Stimulated activated naive CD4-positive, alpha-beta T cell (primary cell): ENCODE data around the gene KCNQ1OT1.

ENCODE experiments used
- DNase-seq, 6 experiments: peaks; one replicate each; lab custom pipeline; 2025; lab: John Stamatoyannopoulos, UW

KCNQ1OT1 gene

DNA sequence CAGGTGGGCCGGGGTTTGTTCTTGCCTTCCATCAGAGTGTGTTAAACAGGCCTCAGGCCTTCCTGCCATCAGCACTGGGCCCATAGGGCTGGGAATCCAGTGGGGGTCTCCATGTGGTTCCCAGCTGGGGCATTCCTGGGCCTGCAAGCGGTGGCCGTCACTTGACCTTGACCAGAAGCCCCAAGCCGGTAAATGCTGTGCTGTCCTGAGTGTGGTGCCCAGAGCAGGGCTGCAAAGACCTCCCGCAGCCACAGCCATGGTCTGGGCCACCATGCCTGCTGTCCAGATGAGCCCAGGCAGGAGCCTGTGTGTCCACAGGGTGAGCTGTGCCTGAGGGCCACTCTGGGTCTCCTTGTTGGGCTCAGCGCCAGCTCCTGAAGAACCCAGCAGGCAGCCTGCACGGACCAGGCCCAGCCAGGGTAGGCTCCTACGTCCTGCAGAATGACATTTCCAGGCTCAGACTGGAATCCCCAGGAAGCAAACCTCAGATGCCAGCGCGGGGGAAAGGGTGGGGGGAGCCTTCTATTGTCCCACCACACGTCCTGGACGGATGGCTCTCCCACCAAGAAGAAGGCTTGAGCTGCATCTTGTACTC, 117.3 kb downstream of the KCNQ1OT1 start:
- no peak for DNase-seq

DNA sequence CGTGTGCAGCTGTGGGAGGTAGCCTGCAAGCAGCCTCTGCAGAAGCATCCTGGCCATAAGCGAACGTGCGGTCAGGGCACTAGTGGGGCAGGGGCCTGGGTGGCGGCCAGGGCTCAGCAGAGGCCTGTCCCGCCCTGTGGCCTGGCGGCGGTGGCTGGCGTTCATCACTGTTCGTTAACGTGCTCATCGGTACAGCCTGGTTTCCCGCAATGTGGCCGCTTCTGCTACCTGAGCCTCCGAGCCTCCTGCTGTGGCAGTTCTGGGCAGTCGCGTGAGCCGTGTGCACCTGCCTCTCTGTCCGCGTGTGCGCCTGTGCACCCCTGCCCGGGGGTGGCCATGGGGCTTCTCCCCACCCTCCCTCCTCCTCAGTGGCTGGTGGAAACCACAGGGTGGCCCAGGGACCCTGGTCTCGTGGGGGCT, 117.9 kb downstream of the KCNQ1OT1 start:
- no peak for DNase-seq

DNA sequence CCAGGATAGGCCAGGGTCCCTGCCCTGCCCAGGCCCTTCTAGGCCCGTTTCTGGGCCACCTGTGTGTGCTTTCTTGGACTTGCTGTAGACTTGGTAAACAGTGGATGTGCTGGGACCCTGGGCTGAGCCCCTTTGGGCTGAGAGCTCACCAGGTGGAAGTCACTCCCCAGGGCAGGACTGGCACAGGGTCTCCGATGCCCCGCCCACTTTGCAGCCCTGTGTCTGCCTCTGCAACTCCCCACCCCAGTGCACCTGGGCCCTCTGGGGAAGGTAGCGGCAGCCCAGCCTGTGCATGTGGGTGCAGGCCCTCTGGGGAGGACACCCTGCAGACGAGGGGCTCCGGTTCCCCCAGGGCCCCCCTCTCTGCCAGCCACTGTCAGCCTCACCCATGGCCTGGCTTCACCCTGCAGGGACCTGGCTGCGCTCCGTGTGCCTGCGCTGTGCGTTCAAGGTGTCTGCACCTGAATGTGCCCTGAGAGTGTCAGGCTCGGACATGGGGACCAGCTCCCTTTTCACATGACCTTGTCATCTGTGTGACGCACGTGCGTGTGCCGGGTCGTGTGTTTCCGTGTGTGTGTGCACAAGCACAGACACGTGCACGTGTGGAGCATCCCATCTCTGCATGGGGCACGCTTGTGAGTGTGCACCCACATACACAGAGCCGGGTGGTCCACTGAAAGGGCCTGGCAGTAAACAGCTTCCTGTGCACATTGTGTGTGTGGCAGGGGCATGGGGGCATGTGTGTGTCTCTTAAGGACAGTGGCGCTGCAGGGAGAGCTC, 118.5 kb downstream of the KCNQ1OT1 start:
- DNase-seq: no peak

DNA sequence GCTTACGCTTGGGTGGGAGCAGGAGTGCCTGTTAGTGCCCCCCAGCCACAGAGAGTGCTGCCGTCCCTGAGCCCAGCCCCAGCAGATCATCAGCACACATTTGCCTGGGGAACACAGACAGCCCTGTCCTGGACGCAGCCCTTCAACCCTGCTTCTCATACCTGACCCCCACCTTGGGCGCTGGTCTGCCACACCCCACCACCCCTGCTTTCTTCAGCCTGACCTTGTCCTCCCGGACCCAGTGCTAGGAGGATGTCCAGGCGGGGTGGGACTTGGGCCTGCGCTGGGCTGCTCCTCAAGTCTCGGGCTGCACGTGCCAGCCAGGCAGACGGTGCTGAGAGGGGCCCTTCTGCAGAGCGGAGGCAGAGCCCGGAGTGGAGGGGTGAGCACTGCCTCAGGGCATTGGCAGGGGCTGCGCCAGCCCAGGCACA, 119.2 kb downstream of the KCNQ1OT1 start:
- DNase-seq: no peak

DNA sequence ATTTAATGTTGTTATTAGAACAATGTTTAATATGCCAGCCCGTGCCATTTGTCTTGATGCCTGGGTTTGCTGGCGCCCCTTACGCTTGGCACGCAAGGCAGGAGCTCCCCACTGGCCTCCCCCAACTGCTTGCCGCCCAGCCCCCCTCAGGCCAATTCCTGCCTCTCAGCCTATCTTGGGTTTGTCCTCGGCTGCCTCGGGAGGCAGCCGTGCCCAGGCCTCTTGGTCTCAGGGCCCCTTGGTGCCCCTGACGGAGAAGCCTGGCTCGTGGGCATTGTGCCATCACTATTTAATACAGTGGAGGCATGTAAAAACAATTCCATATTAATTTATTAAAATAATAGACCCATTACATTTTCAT, 119.8 kb downstream of the KCNQ1OT1 start:
- no peak for DNase-seq

DNA sequence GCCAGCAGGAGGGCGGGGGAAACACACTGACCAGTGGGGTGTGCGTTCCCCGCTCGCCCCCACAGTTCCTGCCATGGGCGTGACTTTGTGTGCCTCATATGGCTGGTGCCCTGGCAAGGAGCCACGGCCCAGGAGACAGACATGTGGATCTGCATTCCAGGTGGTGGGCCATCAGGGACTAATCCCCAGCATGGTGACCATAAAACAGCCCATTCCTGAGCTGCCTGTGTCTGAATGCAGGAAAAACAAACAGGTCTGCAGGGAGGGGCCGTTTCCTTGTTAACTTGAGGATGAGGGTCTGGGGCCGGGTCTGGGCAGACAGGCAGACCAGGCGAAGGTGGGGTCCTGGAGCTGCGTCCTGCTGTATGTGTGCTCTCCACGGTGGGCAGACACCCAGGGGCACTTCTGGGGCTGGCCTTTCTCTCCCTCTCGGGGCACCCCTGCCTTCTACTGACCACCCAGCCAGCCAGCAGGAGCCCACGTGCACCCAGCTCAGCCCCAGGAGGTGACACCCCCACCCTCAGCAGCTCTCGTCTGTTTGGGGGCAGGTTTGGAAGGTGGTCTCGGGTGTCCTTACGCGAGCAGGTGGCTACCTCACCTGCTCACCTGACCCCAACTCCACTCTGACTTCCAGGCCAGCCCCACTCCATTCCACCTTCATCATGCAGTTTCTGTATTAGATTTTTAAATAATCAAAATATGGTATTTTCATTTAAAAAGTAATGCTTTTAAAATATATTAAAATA, 120.3 kb downstream of the KCNQ1OT1 start:
- DNase-seq: no peak

DNA sequence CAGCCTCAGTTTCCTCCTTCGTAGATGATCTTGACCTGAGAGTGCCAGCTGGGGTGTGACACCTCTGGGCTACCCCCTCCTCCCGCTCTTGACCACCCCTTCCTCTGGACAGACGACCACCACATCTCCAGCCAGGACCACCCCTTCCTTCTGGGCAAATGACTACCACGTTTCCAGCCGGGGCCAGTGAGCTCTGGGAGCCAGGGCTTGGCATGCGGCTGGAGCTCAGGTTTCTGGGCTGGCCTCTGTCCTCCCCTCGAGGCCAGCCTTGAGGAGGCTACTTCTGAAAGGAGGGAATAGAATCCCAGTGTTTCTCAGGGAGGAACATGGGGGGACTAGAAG, 120.9 kb downstream of the KCNQ1OT1 start:
- no peak for DNase-seq

DNA sequence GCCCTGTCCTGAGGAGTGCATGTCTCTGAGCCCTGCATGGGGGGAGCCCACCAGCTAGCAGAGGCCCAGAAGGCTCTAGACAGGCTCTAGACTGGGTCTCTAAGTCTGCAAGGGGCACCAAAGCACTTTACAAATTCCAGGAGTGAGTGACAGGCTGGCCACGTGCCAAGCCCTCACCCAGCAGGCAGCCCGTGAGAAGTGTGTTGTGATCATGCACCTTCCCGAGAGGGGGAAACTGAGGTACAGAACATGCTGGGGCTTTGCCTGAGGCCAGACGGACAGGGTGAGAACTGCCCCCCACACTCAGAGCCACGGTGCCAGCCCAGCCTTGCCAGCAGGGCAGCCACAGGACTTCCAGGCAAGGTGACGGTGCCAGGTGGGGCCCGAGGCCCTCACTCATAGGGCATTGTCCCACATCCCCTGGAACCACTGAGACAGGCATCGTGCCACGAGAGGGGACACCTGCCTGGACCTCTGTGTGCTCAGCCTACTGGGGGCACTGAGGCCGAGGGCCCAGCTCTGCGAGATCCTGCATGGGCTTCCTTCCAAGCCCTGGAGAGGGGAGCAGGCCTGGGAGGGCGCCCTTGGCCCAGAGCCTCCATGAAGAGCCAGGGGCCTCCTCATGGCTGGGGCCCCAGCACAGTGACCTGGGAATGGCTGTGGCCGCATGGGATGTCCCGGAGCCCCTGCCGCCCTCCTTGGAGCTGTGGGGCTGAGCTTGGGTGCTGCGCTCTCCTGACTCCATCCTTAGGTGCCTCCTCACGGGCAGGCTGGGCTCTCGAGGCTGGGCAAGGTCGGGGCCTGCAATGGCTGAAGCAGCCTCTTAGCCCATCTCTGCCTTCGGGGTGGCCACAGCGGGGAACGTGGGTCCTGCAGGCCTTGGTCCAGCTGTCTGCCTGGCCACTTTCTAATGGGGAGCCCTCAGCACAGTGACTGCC, 121.5 kb downstream of the KCNQ1OT1 start:
- DNase-seq: no peak

DNA sequence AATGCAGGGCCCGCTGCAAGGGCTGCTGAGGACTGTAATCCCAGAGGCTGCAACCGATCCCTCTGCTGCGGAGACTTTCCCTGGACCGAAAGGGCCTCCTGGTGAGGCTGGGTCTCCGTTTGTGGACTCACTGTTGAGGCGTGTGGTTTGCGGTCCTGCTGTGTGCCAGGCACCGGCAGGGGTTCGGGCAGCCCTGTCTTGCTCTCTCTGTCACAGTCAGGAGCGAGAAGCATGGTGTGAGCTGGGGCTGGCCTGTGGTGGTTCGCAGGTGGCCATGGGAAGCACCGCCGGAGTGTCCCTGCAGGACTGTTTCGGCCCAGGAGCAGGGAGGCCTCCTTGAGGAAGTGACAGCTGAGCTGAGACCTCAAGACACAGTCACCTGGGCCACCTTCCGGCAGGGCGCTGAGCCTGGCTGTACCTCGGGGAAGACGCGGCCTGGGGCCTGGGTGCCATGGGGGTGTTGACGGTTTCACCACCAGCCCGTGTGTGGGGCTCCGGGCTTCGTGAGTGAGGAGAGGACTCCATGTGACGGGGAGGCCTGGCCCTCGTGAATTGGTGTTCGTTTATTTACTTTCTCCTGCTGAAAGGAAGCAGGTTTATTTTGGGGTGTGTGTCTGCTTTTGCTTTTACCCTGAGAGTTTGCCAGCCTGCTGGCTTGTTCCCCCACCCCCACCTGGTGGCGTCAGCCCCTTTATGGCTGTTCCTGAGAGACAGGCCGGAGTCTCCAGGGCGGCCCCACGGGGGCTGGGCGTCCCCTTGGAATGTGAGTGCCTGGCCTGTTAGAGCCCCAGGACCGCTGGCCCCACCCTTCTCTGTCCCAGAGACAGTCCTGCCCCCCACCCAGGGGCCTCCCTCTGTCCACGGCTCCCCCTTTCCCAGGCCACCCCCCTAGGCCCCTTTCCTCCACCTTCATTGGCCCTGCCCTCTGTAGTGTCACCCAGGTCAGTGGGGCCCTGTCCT, 122.5 kb downstream of the KCNQ1OT1 start:
- no peak for DNase-seq

DNA sequence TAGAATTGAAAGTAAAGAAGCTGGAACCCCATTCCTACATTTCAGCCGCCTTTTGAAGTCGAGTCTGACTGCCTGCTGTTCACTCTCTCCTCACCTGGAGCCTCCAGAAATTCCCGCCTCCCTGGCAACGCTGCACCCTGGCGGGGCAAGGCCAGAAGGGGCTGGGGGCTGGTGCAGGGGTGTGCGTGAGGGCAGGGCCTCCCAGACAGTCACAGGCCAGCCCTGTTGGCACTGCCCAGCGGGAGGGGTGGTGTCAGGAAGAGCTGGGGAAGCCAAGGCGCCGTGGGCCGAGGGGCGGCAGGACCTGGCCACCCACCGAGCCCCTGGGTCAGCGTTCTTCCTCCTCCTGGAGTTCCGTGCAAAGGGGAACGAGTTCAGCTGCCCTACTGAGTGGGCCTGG, 123.2 kb downstream of the KCNQ1OT1 start:
- no peak for DNase-seq

DNA sequence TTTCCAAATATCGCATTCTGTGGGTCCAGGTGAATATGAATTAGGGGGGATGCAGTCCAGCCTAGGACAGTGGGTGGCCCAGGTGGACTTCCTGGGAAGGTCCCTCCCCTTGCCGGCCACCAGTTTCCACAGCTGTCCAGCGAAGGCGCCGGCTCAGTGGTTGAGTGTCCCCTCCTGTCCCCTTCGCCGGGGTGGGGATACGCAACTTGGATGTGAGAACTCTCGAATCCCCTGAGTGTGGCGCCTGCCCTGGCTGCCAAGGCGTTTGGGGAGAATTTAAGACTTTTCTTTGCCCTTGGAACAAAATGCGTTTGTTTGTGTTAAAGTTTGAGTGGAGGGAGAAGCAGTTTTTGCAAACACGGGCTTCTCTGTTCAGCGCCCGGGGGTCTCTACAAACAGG, 123.7 kb downstream of the KCNQ1OT1 start:
- DNase-seq: no peak

DNA sequence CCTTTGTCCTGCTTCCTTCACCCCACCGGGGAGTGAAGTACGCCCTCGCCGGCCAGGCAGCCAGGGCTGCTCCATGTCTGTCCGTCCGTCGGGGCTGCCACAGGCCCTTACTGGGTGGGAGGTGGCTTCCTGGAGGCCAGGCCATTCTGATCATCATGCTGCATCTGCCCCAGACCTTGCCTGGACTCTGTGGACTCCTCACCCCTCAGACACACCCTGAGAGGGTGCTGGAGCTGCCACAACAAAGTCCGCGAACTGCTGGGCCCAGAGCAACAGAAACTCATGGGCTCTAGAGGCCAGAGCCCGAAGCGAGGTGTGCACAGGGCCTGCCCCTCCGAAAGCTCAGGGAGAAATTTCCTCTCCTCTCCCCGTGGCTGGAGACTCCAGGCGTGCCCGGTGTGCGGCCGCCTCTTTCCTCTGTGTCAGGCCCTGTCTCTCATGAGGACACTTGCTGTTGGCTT, 124.2 kb downstream of the KCNQ1OT1 start:
- DNase-seq: no peak

DNA sequence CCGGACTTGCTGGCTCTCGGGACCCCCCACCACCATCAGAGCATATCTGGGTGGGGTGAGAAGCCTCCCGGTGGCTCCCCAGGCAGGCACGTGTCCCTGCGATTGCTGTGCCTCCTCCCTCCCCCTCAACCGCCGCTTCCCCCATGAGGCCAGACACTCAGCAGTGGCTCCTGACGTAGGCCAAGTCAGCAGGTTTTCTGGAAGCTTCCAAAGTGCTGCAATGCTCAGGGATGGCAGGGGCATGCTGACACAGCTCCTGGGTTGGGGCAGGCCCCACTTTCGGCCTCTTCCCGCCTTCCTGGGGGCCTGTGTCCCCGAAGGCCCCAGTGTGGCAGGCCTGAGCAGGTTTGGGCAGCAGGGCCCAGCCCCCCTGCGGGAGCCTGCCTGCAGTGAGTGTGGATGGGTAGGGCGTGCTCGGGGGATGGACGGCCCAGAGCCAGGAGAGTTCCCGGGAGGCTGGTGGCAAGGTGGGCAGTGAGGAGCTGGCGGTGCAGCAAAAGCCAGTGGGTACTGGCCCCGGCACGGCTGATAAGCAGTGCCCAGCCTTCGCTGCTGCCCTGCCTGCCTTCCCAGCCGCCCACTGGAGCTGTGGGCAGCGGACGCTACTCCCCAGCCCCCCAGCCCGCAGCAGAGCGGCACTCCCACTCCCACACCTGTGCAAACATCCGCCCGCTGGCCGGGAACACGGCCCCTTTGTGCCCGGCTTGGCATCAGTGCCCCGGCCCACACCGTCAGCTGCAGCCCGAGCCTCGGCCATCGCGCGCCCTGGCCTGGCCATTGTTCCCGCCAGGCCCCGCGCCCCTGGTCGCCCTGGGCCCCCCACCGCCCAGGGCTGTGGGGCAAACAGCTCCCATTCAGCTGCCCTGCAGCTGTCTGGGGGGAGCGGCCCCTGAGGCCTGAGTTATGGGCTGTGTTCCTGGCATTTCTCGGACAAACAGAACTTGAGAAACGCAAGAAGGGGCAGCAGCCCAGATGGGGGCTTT, 125.0 kb downstream of the KCNQ1OT1 start:
- DNase-seq: no peak

DNA sequence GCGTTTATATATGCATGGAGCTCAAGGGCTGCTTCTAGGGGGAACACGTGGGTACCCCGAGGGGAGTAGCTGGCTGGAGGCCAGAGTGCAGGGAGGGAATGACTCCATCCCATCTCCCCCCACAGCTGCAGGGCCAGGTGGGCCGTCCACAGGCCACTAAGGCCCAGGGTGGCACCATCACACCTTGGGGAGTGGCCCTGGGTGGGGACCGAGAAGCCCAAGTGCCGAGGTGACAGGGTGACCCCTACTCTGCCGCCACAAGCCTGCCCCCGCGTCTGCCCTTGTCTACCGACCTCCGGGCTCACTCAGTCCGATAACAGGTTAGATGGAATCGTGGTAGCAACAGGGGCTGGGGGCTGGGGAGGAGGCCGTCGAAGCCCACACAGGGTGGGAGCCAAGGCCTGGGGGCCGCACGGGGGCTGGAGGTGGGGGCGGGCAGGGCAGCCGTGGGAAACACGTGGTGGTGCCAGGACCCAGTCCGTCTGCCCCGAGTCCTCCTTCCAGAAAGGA, 125.7 kb downstream of the KCNQ1OT1 start:
- DNase-seq: no peak

DNA sequence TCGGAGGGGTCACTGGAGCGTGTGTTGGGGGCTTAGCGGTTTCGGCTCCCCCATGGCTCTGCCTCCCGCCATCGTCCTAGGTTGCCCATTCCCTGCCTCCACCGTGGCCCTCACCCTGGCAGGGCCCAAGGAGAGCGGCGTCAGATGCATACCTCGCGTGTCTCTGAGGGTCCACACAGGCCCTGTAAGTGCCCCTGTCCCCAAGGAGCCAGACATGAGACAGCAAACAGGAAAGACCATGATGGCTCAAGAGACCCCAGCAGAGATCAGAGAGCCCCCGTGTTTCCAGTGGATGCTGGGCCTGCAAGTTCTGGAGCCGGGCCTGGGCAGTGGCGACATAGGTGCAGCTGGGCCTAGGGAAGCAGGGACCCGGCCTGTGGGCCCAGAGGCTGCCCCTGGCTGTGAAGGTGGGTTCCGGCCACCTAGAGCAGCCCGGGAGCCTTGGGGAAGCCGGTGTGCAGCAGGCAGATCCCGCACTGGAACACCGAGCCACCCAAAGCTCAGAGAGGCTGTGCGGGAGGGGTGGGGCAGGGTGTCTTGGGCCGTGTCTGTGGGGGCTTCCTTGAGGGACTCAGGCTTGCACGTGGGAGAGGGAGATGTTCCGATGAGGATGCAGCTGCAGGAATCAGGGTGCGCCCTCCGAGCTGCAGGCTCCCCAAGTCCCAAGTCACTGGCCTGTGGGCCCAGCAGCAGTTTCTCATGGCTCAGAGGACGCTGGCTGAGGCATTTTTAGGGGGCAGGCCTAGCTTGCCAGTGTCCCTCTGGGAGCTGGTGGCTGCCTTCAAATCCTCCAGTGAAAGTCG, 126.4 kb downstream of the KCNQ1OT1 start:
- no peak for DNase-seq

DNA sequence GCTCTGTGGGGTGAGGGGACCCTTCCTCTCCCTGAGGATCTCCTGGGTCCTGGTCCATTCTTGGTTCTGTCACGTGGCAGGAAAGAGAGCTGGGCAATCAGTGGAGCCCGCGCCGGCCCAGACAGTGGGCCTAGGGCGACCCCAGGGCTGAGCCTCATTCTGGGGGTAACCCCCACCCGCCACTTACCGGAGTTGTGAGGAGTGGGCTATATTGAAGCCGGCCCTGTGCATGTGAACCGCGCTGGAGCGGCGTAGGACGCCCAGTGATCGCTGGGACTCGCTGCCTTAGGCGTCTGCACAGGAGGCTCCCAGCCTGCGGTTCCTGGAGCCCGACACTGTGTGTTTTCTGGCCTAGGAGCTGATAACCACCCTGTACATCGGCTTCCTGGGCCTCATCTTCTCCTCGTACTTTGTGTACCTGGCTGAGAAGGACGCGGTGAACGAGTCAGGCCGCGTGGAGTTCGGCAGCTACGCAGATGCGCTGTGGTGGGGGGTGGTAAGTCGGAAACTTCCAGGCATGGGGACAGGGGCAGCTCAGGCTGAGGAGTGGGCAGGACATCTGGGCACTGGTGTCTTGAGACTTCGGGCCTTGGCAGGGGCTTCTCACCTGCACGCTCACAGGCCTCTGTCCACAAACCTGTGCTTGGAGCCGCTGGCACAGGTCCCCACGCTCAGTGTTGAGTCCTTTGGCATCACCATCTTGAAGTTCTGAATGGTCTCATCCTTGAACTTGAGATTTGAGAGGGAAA, 127.1 kb downstream of the KCNQ1OT1 start:
- no peak for DNase-seq

DNA sequence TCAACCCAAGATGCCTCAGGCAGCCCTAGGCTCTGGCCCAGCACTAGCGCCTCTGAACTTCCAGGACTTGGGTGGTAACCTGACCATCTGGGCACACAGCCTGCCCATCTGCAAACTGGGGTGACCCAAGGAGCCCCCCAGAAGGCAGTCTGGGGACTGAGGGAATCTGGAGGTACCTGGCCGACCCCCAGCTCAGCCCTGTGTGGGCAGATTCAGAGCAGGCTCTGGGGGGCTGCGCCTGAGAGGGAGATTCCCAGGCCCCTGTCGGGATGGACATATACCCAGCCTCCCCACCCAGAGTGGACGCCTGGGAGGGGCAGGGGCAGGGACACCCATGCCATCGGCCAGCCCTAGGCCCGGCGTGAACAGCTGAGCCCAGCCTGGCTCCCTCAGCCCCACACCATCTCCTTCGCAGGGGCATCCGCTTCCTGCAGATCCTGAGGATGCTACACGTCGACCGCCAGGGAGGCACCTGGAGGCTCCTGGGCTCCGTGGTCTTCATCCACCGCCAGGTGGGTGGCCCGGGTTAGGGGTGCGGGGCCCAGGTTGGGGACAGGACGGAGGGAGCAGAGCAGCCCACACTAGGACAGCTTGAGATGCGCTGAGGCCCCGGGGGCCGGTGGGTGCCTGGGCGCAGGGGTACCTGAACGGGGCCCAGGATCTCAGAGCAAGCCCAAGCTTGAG, 128.1 kb downstream of the KCNQ1OT1 start:
- no peak for DNase-seq
